Keratinocyte (primary cell): ENCODE measurements around the gene TAF1B.

Source experiments
- CTCF ChIP-seq, 3 experiments: IDR thresholded peaks in 1 of 3; conservative IDR thresholded peaks in 1 of 3; optimal IDR thresholded peaks in 1 of 3; 2 replicates in 2 of 3; 3 replicates in 1 of 3; pipeline versions ENCODE3 to v1.5.1; 2011; ENCODE audit warnings: low read length in 3 of 3, mild to moderate bottlenecking in 3 of 3, moderate library complexity in 2 of 3, control low read depth in 1 of 3, inconsistent platforms in 1 of 3; ENCODE audit not compliant: insufficient read depth in 2 of 3; ENCODE audit errors: extremely low read depth in 1 of 3
- EZH2 ChIP-seq: IDR thresholded peaks from one replicate; pipeline ENCODE4 v1.6.1; 2012; ENCODE audit warnings: inconsistent platforms, mild to moderate bottlenecking, low read length, moderate library complexity

DNA sequence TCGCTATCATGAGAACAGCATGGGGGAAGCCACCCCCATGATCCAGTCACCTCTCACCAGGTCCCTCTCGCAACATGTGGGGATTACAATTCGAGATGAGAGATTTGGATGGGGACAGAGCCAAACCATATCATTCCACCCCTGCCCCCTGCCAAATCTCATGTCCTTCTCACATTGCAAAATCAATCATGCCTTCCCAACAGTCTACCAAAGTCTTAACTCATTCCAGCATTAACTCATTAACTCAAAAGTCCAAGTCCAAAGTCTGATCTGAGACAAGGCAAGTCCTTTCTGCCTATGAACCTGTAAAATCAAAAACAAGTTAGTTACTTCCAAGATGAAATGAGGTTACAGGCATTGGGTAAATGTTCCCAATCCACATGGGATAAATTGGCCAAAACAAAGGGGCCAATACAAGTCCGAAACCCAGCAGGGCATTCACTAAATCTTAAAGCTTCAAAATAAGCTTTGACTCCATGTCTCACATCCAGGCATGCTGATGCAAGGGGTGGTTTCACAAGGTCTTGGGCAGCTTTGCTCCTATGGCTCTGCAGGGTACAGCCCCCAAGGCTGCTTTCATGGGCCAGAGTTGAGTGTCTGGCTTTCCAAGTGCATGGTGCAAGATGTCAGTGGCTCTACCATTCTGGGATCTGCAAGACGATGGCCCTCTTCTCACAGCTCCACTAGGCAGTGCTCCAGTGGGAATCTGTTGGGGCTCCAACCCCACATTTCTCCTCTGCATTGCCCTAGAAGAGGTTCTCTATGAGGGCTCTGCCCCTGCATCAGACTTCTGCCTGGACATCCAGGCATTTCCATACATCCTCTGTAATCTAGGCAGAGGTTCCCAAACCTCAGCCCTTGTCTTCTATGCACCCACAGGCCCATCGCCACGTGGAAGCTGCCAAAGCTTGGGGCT is 14.8 kb downstream of the TAF1B start:
- no peak for TF ChIP-seq CTCF (optimal IDR thresholded peaks at IDR 0.05 in 1 of 3, IDR thresholded peaks at IDR 0.05 in 1 of 3, conservative IDR thresholded peaks at IDR 0.05 in 1 of 3; ENCODE audit: extremely low read depth in 1 of 3, insufficient read depth in 2 of 3, low read length in 3 of 3)
- TF ChIP-seq EZH2 = no peak
